CD4-positive, alpha-beta T cell (primary cell): ENCODE results near the gene PTTG2. TPM values are rescaled to one million over a fixed set of nuclear protein-coding genes. Genes with fewer than 3 reads are reported as not detected.
A peak's percentile ranks its signal among the peaks of the same experiment; 100 is the strongest.

Source experiments
- ATAC-seq: fragments of 200-7000 bp; cut with Tn5 transposase; one replicate; pipeline ENCODE4 v1.10.0; 2022; ENCODE audit warnings: mild to moderate bottlenecking; ENCODE audit not compliant: poor library complexity
- CTCF ChIA-PET: fragments of 350-600 bp; sonication (Branson Sonifier 250); formaldehyde crosslinking; loops from one replicate; lab custom pipeline; 2021; ENCODE audit warnings: antibody characterized with exemption, inconsistent platforms; lab: Charles Lee
- POLR2A ChIA-PET: fragments of 350-600 bp; sonication (Branson Sonifier 250); formaldehyde crosslinking; loops from one replicate; lab custom pipeline; 2021; ENCODE audit warnings: antibody characterized with exemption, inconsistent platforms; lab: Charles Lee
- DNase-seq, 14 experiments: peaks; one replicate each; pipeline ENCODE4 v3.0.0-alpha.2; 2013 to 2020; ENCODE audit warnings: mixed read lengths in 2 of 14
- H3K27ac ChIP-seq, 2 donors: one replicate each; pipeline versions ENCODE4 v1.5.1 to v1.7.0; 2013; ENCODE audit warnings: low read length in 2 of 2, low read depth in 1 of 2, mild to moderate bottlenecking in 1 of 2
- H3K27me3 ChIP-seq, 2 experiments: 1 replicate in 1 of 2; 2 replicates in 1 of 2; pipeline versions ENCODE4 v1.6.1 to v1.7.0; 2013; ENCODE audit warnings: low read length in 2 of 2, control low read depth in 1 of 2, mild to moderate bottlenecking in 1 of 2, moderate library complexity in 1 of 2; ENCODE audit not compliant: insufficient read depth in 2 of 2, control insufficient read depth in 1 of 2
- H3K36me3 ChIP-seq: one replicate; pipeline ENCODE4 v1.6.1; 2013; ENCODE audit warnings: low read length, control low read depth; ENCODE audit not compliant: insufficient read depth
- H3K4me1 ChIP-seq: one replicate; pipeline ENCODE4 v1.6.1; 2013; ENCODE audit warnings: low read length, control low read depth; ENCODE audit not compliant: insufficient read depth
- H3K4me3 ChIP-seq: one replicate; pipeline ENCODE4 v1.5.1; 2013; ENCODE audit warnings: mild to moderate bottlenecking, low read length, moderate library complexity
- H3K9me3 ChIP-seq, 2 experiments: 1 replicate in 1 of 2; 2 replicates in 1 of 2; pipeline versions ENCODE4 v1.6.1 to v1.7.0; 2013; ENCODE audit warnings: low read length in 2 of 2, mild to moderate bottlenecking in 2 of 2, control low read depth in 1 of 2, moderate library complexity in 1 of 2; ENCODE audit not compliant: control insufficient read depth in 1 of 2, insufficient read depth in 1 of 2
- H3K27ac Mint-ChIP-seq: one replicate; pipeline ENCODE4 v1.8.0; 2020; ENCODE audit warnings: mixed read lengths
- H3K27me3 Mint-ChIP-seq: one replicate; pipeline ENCODE4 v1.8.0; 2021; ENCODE audit warnings: mixed read lengths
- H3K36me3 Mint-ChIP-seq: one replicate; pipeline ENCODE4 v1.8.0; 2021; ENCODE audit warnings: low read depth, mixed read lengths
- H3K4me1 Mint-ChIP-seq: one replicate; pipeline ENCODE4 v1.8.0; 2021; ENCODE audit warnings: low read depth, mixed read lengths
- H3K4me3 Mint-ChIP-seq: one replicate; pipeline ENCODE4 v1.8.0; 2020; ENCODE audit warnings: mild to moderate bottlenecking, mixed read lengths
- H3K9me3 Mint-ChIP-seq: one replicate; pipeline ENCODE4 v1.8.0; 2020; ENCODE audit warnings: mixed read lengths
- intact Hi-C, 2 experiments: fragments of 100-400 bp; cut with DNase I in 1 of 2; cut with micrococcal nuclease in 1 of 2; formaldehyde crosslinking; loops; one replicate each; pipeline versions ENCODE4 v1.15.1 to v1.9.0; 2023 to 2025; cut with DNase I, micrococcal nuclease
- total RNA-seq, 174 experiments: library from RNA in 2 of 174; stranded (reverse) in 2 of 174; gene quantifications; one replicate each; pipeline ENCODE4 v1.2.3 and lab custom pipeline; 2021 to 2026
- TF ChIP-seq, protein P1 (sequence below): fragments of 200-600 bp; IDR thresholded peaks from one replicate; pipeline ENCODE4 v1.8.0; 2022; ENCODE audit warnings: antibody characterized with exemption, mild to moderate bottlenecking

PTTG2 gene
- total RNA-seq, 2 experiments from 2014 or later: 0.55 to 1.3 TPM

DNA sequence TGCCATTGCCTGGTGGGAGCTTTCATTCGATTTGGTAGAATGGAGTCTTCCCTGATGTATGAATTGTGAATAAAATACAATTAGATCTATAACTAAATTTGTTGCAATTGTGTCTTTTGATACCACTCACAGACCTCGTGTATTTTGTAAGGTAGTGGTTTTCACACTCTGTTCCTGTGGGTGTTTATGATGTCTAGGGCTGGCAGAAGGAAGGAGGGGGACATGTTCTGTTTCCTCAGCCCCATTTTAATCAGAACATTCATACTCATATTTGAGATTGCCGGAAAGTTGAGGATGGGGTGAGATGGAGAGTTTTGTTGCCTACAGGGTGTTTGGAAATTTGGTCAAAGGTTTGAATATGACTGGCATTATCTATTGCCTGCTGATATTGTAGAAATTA, 42.9 kb downstream of the PTTG2 start:
- ChIA-PET CTCF (no interaction called here), POLR2A (no interaction called here)
- Histone ChIP-seq H3K36me3 (no peaks in the 10 kb centered on the region), H3K27me3 (no peaks in the 10 kb centered on the region), H3K4me3 (no peak overlapping the region), H3K27ac (no peak overlapping the region), H3K4me1 (peaks cover 11% of the 10 kb centered on the region), H3K9me3 (no peaks in the 10 kb centered on the region)
- Mint-ChIP-seq H3K4me1 (peaks cover 50% of the 10 kb centered on the region), H3K36me3 (no peaks in the 10 kb centered on the region), H3K4me3 (no peak overlapping the region), H3K27me3 (no peaks in the 10 kb centered on the region), H3K9me3 (no peaks in the 10 kb centered on the region), H3K27ac (no peak overlapping the region)
- intact Hi-C loops: no loop called here
- TF ChIP-seq, protein P1, sequence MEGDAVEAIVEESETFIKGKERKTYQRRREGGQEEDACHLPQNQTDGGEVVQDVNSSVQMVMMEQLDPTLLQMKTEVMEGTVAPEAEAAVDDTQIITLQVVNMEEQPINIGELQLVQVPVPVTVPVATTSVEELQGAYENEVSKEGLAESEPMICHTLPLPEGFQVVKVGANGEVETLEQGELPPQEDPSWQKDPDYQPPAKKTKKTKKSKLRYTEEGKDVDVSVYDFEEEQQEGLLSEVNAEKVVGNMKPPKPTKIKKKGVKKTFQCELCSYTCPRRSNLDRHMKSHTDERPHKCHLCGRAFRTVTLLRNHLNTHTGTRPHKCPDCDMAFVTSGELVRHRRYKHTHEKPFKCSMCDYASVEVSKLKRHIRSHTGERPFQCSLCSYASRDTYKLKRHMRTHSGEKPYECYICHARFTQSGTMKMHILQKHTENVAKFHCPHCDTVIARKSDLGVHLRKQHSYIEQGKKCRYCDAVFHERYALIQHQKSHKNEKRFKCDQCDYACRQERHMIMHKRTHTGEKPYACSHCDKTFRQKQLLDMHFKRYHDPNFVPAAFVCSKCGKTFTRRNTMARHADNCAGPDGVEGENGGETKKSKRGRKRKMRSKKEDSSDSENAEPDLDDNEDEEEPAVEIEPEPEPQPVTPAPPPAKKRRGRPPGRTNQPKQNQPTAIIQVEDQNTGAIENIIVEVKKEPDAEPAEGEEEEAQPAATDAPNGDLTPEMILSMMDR: no peak
- DNase-seq: peak in 1 of 14 experiments; percentile 65
- no peak for ATAC-seq

DNA sequence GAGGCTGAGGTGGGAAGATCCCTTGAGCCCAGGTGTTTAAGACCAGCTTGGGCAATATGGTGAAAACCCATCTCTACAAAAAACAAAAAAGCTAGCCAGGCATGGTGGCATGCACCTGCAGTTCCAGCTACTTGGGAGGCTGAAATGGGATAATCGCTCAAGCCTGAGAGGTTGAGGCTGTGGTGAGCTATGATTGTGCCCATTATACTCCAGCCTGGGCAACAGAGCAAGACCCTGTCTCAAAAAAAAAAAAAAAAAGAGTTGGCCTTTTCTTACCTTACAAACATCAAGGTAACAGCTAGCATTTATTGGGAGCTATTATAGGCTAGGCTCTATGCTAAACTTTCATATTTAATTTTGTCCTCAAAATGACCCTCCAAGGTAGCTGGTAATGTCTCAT, 43.4 kb downstream of the PTTG2 start:
- Mint-ChIP-seq H3K27me3 (no peaks in the 10 kb centered on the region), H3K36me3 (no peaks in the 10 kb centered on the region), H3K4me1 (peaks cover 50% of the 10 kb centered on the region), H3K27ac (no peak overlapping the region), H3K4me3 (no peak overlapping the region), H3K9me3 (no peaks in the 10 kb centered on the region)
- ChIA-PET POLR2A (no interaction called here), CTCF (no interaction called here)
- H3K27me3 ChIP-seq: no peaks in the 10 kb centered on the region
- H3K9me3 ChIP-seq: no peaks in the 10 kb centered on the region
- TF ChIP-seq, protein P1: no peak
- intact Hi-C loops: no loop called here
- H3K4me1 ChIP-seq: peaks cover 11% of the 10 kb centered on the region
- H3K4me3 ChIP-seq: no peak overlapping the region
- DNase-seq (no peak), ATAC-seq (no peak)
- H3K27ac ChIP-seq: no peak overlapping the region
- H3K36me3 ChIP-seq: no peaks in the 10 kb centered on the region

DNA sequence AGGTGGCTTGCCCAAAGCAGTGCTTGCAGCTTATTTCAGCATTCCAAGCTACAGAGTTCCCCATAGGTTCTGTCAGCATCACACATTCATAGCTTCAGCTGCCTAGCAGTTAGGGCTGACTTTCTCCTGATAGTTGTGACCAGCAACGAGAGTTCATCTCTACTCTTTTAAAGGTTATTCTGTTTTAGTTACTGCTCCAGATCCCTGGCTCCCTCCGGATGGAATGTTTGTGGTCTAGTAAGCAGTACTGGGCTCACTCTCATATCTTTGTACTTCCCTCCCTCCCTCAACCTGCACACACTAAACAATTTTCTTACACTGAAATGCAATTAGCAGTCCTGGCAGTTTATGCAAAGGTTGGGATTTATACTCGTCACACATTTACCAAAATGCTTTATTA, 43.9 kb downstream of the PTTG2 start:
- Histone ChIP-seq H3K4me1 (peaks cover 11% of the 10 kb centered on the region), H3K27me3 (no peaks in the 10 kb centered on the region), H3K27ac (no peak overlapping the region), H3K4me3 (no peak overlapping the region), H3K36me3 (no peaks in the 10 kb centered on the region), H3K9me3 (no peaks in the 10 kb centered on the region)
- TF ChIP-seq, protein P1: no peak
- ChIA-PET CTCF (no interaction called here), POLR2A (no interaction called here)
- Mint-ChIP-seq H3K36me3 (no peaks in the 10 kb centered on the region), H3K4me3 (no peak overlapping the region), H3K9me3 (no peaks in the 10 kb centered on the region), H3K27ac (no peak overlapping the region), H3K27me3 (no peaks in the 10 kb centered on the region), H3K4me1 (peaks cover 48% of the 10 kb centered on the region)
- intact Hi-C loops: no loop called here
- ATAC-seq: no peak
- no peak for DNase-seq
